Measurements from ENCODE around the gene HS1BP3. TPM values are rescaled to one million over a fixed set of nuclear protein-coding genes. Genes with fewer than 3 reads are reported as not detected.

HS1BP3 gene
- total RNA-seq, 4 donors from 2014 or later = 7.1 to 41.8 (median 28.4) TPM

GRCh38 chr2:20599001-20599600 is 51.8 kb downstream of the HS1BP3 start:
- no peaks in the 10 kb centered on the region for H3K36me3 ChIP-seq
- peaks cover 6 to 18% of the 10 kb centered on the region in 2 donors for H3K4me1 ChIP-seq
- no peaks in the 10 kb centered on the region for H3K27me3 ChIP-seq
- peak overlapping the region; percentile 75 to 77 for H3K27ac ChIP-seq
- peak; percentile 48 to 51 for DNase-seq
- H3K4me3 ChIP-seq = no peak overlapping the region
- TF ChIP-seq CTCF (IDR thresholded peaks at IDR 0.05) (no peak), POLR2A (IDR thresholded peaks at IDR 0.05) (no peak)
- intact Hi-C loops (cut with DNase I; ENCODE audit: low total_unique reads) = no loop called here
- no peaks in the 10 kb centered on the region for H3K9me3 ChIP-seq

- Histone ChIP-seq H3K27me3 (no peaks in the 10 kb centered on the region), H3K36me3 (no peaks in the 10 kb centered on the region), H3K4me3 (no peak overlapping the region), H3K4me1 (peaks cover 6 to 25% of the 10 kb centered on the region in 2 donors), H3K27ac (peak overlapping the region; percentile 86 to 92), H3K9me3 (no peaks in the 10 kb centered on the region)
- no peak for TF ChIP-seq POLR2A (IDR thresholded peaks at IDR 0.05)
- no peak for TF ChIP-seq CTCF (IDR thresholded peaks at IDR 0.05)
- intact Hi-C loops (cut with DNase I; ENCODE audit: low total_unique reads) = no loop called here
- peak; percentile 34 to 37 for DNase-seq
Observed at GRCh38 chr2:20597860-20598183, 53.1 kb downstream of the HS1BP3 start.

GRCh38 chr2:20596973-20597859 is 53.7 kb downstream of the HS1BP3 start:
- intact Hi-C loops (cut with DNase I; ENCODE audit: low total_unique reads) = no loop called here
- Histone ChIP-seq H3K27ac (peak overlapping the region; percentile 86 to 92), H3K27me3 (no peaks in the 10 kb centered on the region), H3K9me3 (no peaks in the 10 kb centered on the region), H3K36me3 (no peaks in the 10 kb centered on the region), H3K4me1 (peaks cover 6 to 27% of the 10 kb centered on the region in 2 donors), H3K4me3 (no peak overlapping the region)
- peak; percentile 91 to 92 for DNase-seq
- TF ChIP-seq POLR2A (IDR thresholded peaks at IDR 0.05) (peak in 1 of 2 donors; percentile 20), CTCF (IDR thresholded peaks at IDR 0.05) (no peak)

- Histone ChIP-seq H3K4me1 (peaks cover 6 to 31% of the 10 kb centered on the region in 2 donors), H3K27me3 (no peaks in the 10 kb centered on the region), H3K9me3 (no peaks in the 10 kb centered on the region), H3K27ac (peak overlapping the region; percentile 86 to 92), H3K4me3 (no peak overlapping the region), H3K36me3 (no peaks in the 10 kb centered on the region)
- no peak for TF ChIP-seq CTCF (IDR thresholded peaks at IDR 0.05)
- no peak for TF ChIP-seq POLR2A (IDR thresholded peaks at IDR 0.05)
- intact Hi-C loops (cut with DNase I; ENCODE audit: low total_unique reads) = no loop called here
- DNase-seq = no peak
Observed at GRCh38 chr2:20596193-20596972, 54.5 kb downstream of the HS1BP3 start.
